IMR-90 (cell line): ENCODE data around the gene FGF21.

ENCODE experiments used
- BHLHE40 ChIP-seq: fragments of 150-350 bp; IDR thresholded peaks from 2 replicates; pipeline ENCODE4 v1.6.1; 2016; ENCODE audit warnings: mild to moderate bottlenecking, low read depth, low read length
- CEBPB ChIP-seq: IDR thresholded peaks from 2 replicates; pipeline ENCODE4 v1.6.1; 2012; ENCODE audit warnings: low read depth, low read length, improper control_type of control experiment
- CHD1 ChIP-seq: IDR thresholded peaks from 2 replicates; pipeline ENCODE4 v1.6.1; 2012; ENCODE audit warnings: low read depth, low read length, improper control_type of control experiment
- FOS ChIP-seq: fragments of 150-350 bp; IDR thresholded peaks from 2 replicates; pipeline ENCODE4 v1.6.1; 2016; ENCODE audit warnings: low read depth, low read length
- MAZ ChIP-seq: IDR thresholded peaks from 2 replicates; pipeline ENCODE4 v1.6.1; 2012; ENCODE audit warnings: low read depth, mild to moderate bottlenecking, low read length, improper control_type of control experiment, moderate library complexity, borderline replicate concordance
- MXI1 ChIP-seq: IDR thresholded peaks from 2 replicates; pipeline ENCODE4 v1.6.1; 2012; ENCODE audit warnings: low read depth, mild to moderate bottlenecking, low read length, moderate library complexity, borderline replicate concordance
- POLR2A ChIP-seq: IDR thresholded peaks from 2 replicates; pipeline ENCODE4 v1.6.1; 2012; ENCODE audit warnings: mild to moderate bottlenecking, low read depth, low read length
- RAD21 ChIP-seq: IDR thresholded peaks from 2 replicates; pipeline ENCODE4 v1.6.1; 2012; ENCODE audit warnings: low read length, improper control_type of control experiment
- RCOR1 ChIP-seq: IDR thresholded peaks from 2 replicates; pipeline ENCODE4 v1.6.1; 2012; ENCODE audit warnings: mild to moderate bottlenecking, low read length, improper control_type of control experiment; ENCODE audit not compliant: insufficient replicate concordance
- RFX5 ChIP-seq: IDR thresholded peaks from 2 replicates; pipeline ENCODE4 v1.8.0; 2012; ENCODE audit warnings: low read depth, mild to moderate bottlenecking, low read length, moderate library complexity
- SMC3 ChIP-seq: fragments of 150-350 bp; IDR thresholded peaks from 2 replicates; pipeline ENCODE4 v1.6.1; 2016; ENCODE audit warnings: low read depth, mild to moderate bottlenecking, antibody characterized with exemption, low read length, moderate library complexity
- TF ChIP-seq, protein P1 (sequence below): conservative IDR thresholded peaks from 2 replicates; pipeline ENCODE4 v1.5.1; 2012; ENCODE audit warnings: mild to moderate bottlenecking, low read depth, low read length, improper control_type of control experiment
- TF ChIP-seq, protein P2 (sequence below): fragments of 150-350 bp; IDR thresholded peaks from 2 replicates; pipeline ENCODE4 v1.6.1; 2016; ENCODE audit warnings: low read depth, mild to moderate bottlenecking, low read length, moderate library complexity, borderline replicate concordance
- TF ChIP-seq, protein P3 (sequence below): fragments of 150-350 bp; IDR thresholded peaks from 2 replicates; pipeline ENCODE4 v1.6.1; 2017; ENCODE audit warnings: mild to moderate bottlenecking, antibody characterized with exemption, low read length, low read depth

DNA sequence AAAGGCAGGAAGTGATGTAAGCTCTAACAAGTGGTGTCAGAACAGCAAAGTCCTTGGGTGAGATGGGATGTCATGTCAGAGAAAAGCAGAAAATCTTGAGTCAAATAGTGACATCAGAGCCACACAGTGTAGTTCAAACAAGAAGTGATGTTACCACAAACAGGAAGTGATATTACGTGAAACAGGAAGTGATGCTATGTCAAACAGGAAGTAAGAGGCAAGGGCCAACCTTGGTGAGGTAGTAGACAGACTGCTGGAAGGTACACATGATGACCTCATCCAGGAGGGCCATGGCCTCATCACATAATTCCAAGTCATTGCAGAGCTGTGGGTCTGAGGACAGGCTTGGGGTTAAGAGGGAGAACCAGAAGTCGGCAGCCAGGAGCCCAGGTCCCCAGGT lies 28.8 kb upstream of the FGF21 start:
- TF ChIP-seq CHD1 (no peak), POLR2A (no peak), CEBPB (no peak), RFX5 (no peak), RCOR1 (no peak), FOS (no peak), MAZ (no peak), RAD21 (no peak), BHLHE40 (no peak), SMC3 (no peak), MXI1 (no peak)
- TF ChIP-seq, protein P1, sequence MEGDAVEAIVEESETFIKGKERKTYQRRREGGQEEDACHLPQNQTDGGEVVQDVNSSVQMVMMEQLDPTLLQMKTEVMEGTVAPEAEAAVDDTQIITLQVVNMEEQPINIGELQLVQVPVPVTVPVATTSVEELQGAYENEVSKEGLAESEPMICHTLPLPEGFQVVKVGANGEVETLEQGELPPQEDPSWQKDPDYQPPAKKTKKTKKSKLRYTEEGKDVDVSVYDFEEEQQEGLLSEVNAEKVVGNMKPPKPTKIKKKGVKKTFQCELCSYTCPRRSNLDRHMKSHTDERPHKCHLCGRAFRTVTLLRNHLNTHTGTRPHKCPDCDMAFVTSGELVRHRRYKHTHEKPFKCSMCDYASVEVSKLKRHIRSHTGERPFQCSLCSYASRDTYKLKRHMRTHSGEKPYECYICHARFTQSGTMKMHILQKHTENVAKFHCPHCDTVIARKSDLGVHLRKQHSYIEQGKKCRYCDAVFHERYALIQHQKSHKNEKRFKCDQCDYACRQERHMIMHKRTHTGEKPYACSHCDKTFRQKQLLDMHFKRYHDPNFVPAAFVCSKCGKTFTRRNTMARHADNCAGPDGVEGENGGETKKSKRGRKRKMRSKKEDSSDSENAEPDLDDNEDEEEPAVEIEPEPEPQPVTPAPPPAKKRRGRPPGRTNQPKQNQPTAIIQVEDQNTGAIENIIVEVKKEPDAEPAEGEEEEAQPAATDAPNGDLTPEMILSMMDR, result no peak
- TF ChIP-seq, protein P2, sequence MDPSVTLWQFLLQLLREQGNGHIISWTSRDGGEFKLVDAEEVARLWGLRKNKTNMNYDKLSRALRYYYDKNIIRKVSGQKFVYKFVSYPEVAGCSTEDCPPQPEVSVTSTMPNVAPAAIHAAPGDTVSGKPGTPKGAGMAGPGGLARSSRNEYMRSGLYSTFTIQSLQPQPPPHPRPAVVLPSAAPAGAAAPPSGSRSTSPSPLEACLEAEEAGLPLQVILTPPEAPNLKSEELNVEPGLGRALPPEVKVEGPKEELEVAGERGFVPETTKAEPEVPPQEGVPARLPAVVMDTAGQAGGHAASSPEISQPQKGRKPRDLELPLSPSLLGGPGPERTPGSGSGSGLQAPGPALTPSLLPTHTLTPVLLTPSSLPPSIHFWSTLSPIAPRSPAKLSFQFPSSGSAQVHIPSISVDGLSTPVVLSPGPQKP, result no peak
- TF ChIP-seq, protein P3, sequence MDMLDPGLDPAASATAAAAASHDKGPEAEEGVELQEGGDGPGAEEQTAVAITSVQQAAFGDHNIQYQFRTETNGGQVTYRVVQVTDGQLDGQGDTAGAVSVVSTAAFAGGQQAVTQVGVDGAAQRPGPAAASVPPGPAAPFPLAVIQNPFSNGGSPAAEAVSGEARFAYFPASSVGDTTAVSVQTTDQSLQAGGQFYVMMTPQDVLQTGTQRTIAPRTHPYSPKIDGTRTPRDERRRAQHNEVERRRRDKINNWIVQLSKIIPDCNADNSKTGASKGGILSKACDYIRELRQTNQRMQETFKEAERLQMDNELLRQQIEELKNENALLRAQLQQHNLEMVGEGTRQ, result no peak
